MM.1S (cell line): ENCODE results near the gene CD207.

Experiments used
- DNase-seq: peaks from one replicate; pipeline ENCODE4 v3.0.0-alpha.2; 2015
- H2AFZ ChIP-seq: fragments of 300-600 bp; sonication (generic); 2 replicates; pipeline ENCODE4 v1.6.0; 2016; ENCODE audit warnings: antibody characterized with exemption, low read length
- H3F3A ChIP-seq: fragments of 300-600 bp; sonication (generic); 2 replicates; pipeline ENCODE4 v1.6.1; 2016; ENCODE audit warnings: mild to moderate bottlenecking, antibody characterized with exemption, low read length, moderate library complexity, mixed read lengths; ENCODE audit not compliant: insufficient read depth
- H3K27ac ChIP-seq: fragments of 300-600 bp; sonication (generic); 2 replicates; pipeline ENCODE4 v1.5.1; 2016; ENCODE audit warnings: mild to moderate bottlenecking, low read length
- H3K27me3 ChIP-seq: fragments of 300-600 bp; sonication (generic); replicated peaks from 2 replicates; pipeline ENCODE4 v1.6.0; 2016; ENCODE audit warnings: low read length; ENCODE audit not compliant: insufficient read depth
- H3K36me3 ChIP-seq: fragments of 300-600 bp; sonication (generic); replicated peaks from 2 replicates; pipeline ENCODE4 v1.6.1; 2016; ENCODE audit warnings: mild to moderate bottlenecking, low read length, mixed read lengths; ENCODE audit not compliant: insufficient read depth
- H3K4me1 ChIP-seq: fragments of 300-600 bp; sonication (generic); 2 replicates; pipeline ENCODE4 v1.6.1; 2016; ENCODE audit warnings: low read length, mixed read lengths
- H3K4me2 ChIP-seq: fragments of 300-600 bp; sonication (generic); 2 replicates; pipeline ENCODE4 v1.6.0; 2016; ENCODE audit warnings: low read depth, low read length
- H3K4me3 ChIP-seq: fragments of 300-600 bp; sonication (generic); 2 replicates; pipeline ENCODE4 v1.5.1; 2016; ENCODE audit warnings: low read length, mixed read lengths
- H3K79me2 ChIP-seq: fragments of 300-600 bp; sonication (generic); 2 replicates; pipeline ENCODE4 v1.6.1; 2016; ENCODE audit warnings: mixed run types, low read length, mixed read lengths
- H3K9ac ChIP-seq: fragments of 300-600 bp; sonication (generic); 2 replicates; pipeline ENCODE4 v1.6.1; 2016; ENCODE audit warnings: low read length, mixed read lengths
- H3K9me2 ChIP-seq: fragments of 300-600 bp; sonication (generic); replicated peaks from 2 replicates; pipeline ENCODE4 v1.6.1; 2016; ENCODE audit warnings: mild to moderate bottlenecking, low read length, mixed read lengths; ENCODE audit not compliant: insufficient read depth
- H3K9me3 ChIP-seq: fragments of 300-600 bp; sonication (generic); replicated peaks from 2 replicates; pipeline ENCODE4 v1.6.1; 2016; ENCODE audit warnings: mild to moderate bottlenecking, low read length, mixed read lengths; ENCODE audit not compliant: insufficient read depth
- H4K20me1 ChIP-seq: fragments of 300-600 bp; sonication (generic); 2 replicates; pipeline ENCODE4 v1.6.1; 2016; ENCODE audit warnings: mild to moderate bottlenecking, low read length, moderate library complexity, mixed read lengths; ENCODE audit not compliant: insufficient read depth
- CTCF ChIP-seq: fragments of 300-600 bp; sonication (generic); IDR thresholded peaks from 2 replicates; pipeline ENCODE4 v1.5.1; 2016; ENCODE audit warnings: antibody characterized with exemption, low read length, mixed read lengths
- EZH2 ChIP-seq: fragments of 300-600 bp; sonication (generic); optimal IDR thresholded peaks from 2 replicates; pipeline ENCODE3; 2017; ENCODE audit warnings: low read depth, mild to moderate bottlenecking, antibody characterized with exemption, low read length, mixed read lengths
- EZH2phosphoT487 ChIP-seq: fragments of 300-600 bp; sonication (generic); IDR thresholded peaks from 2 replicates; pipeline ENCODE4 v1.6.1; 2018; ENCODE audit warnings: antibody characterized with exemption, low read length

CD207 gene

DNA sequence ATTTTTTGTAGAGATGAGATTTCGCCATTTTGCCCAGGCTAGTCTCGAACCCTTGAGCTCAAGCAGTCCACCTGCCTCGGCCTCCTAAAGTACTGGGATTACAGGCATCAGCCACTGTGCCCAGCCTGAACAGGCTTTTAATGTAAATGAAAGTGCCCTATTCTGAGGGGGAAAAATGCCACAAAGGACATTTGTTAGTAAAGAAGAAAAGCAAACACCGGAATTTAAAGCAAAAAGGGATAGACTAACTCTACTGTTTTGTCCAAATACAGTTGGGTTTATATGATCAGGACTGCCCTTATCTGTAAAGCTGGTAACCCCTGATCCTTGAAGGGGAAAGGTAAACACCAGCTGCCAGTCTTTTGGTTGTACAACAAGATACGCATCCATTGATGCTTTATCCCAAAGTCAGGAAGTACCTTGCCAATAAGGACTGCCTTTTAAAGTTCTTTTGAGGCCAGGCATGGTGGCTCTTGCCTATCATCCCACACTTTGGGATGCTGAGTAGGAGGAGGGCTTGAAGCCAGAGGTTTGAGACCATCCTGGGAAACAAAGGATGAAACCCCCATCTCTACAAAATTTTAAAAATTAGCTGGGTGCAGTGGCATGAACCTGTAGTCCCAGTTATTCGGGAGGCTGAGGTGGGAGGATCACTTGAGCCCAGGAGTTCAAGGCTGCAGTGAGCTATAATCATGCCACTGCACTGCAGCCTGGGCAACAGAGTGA is 28.4 kb downstream of the CD207 start:
- Histone ChIP-seq H3K4me3 (no peak overlapping the region), H3K36me3 (no peaks in the 10 kb centered on the region), H3K79me2 (no peaks in the 10 kb centered on the region), H4K20me1 (no peaks in the 10 kb centered on the region), H3K27ac (no peak overlapping the region), H3K4me1 (no peaks in the 10 kb centered on the region), H3K9me3 (no peaks in the 10 kb centered on the region), H3K9ac (no peak overlapping the region), H3K4me2 (no peak overlapping the region), H3K9me2 (no peaks in the 10 kb centered on the region), H2AFZ (no peak overlapping the region), H3K27me3 (no peaks in the 10 kb centered on the region), H3F3A (no peaks in the 10 kb centered on the region)
- TF ChIP-seq EZH2 (no peak), CTCF (no peak), EZH2phosphoT487 (no peak)
- no peak for DNase-seq

GRCh38 chr2:70806620-70807019 is 29.0 kb downstream of the CD207 start:
- Histone ChIP-seq H3K4me1 (no peaks in the 10 kb centered on the region), H2AFZ (no peak overlapping the region), H3K27me3 (no peaks in the 10 kb centered on the region), H3K4me3 (no peak overlapping the region), H3K36me3 (no peaks in the 10 kb centered on the region), H3K9ac (no peak overlapping the region), H3K79me2 (no peaks in the 10 kb centered on the region), H3F3A (no peaks in the 10 kb centered on the region), H3K9me2 (no peaks in the 10 kb centered on the region), H3K9me3 (no peaks in the 10 kb centered on the region), H3K27ac (no peak overlapping the region), H4K20me1 (no peaks in the 10 kb centered on the region), H3K4me2 (no peak overlapping the region)
- TF ChIP-seq EZH2 (no peak), EZH2phosphoT487 (no peak), CTCF (no peak)
- DNase-seq = no peak

- H3K4me2 ChIP-seq = no peak overlapping the region
- no peak overlapping the region for H3K27ac ChIP-seq
- no peaks in the 10 kb centered on the region for H3K9me3 ChIP-seq
- no peaks in the 10 kb centered on the region for H4K20me1 ChIP-seq
- no peaks in the 10 kb centered on the region for H3K79me2 ChIP-seq
- H2AFZ ChIP-seq = no peak overlapping the region
- H3K4me3 ChIP-seq = no peak overlapping the region
- no peak for DNase-seq
- H3F3A ChIP-seq = no peaks in the 10 kb centered on the region
- H3K9me2 ChIP-seq = no peaks in the 10 kb centered on the region
- H3K27me3 ChIP-seq = no peaks in the 10 kb centered on the region
- no peak overlapping the region for H3K9ac ChIP-seq
- H3K4me1 ChIP-seq = no peaks in the 10 kb centered on the region
- H3K36me3 ChIP-seq = no peaks in the 10 kb centered on the region
- TF ChIP-seq EZH2 = no peak
- TF ChIP-seq CTCF = no peak
- no peak for TF ChIP-seq EZH2phosphoT487
These were observed 29.6 kb downstream of the CD207 start for GRCh38 chr2:70806013-70806412.
